GM10248 (cell line): ENCODE data around the gene ACTRT2.

Experiments used
- CTCF ChIA-PET: fragments of 300-600 bp; sonication (Branson Sonifier 250); formaldehyde crosslinking; extraction: SDS; loops from one replicate; lab custom pipeline; 2021; ENCODE audit warnings: antibody characterized with exemption; lab: Yijun Ruan, JAX
- POLR2A ChIA-PET: fragments of 350-650 bp; sonication (Branson Sonifier 250); formaldehyde crosslinking; extraction: SDS; loops from one replicate; lab custom pipeline; 2020; ENCODE audit warnings: antibody characterized with exemption; lab: Yijun Ruan, JAX
- DNase-seq: peaks from one replicate; pipeline ENCODE4 v3.0.0; 2012; ENCODE audit errors: extremely low spot score
- CTCF ChIP-seq: IDR thresholded peaks from 2 replicates; pipeline ENCODE4 v1.5.1; 2012; ENCODE audit warnings: mild to moderate bottlenecking, low read depth; ENCODE audit errors: extremely low read depth, missing control alignments, control extremely low read depth

The ACTRT2 gene

GRCh38 chr1:2979191-2980072 lies 41.8 kb upstream of the ACTRT2 start:
- ChIA-PET CTCF (interaction anchor here (1.6 kb wide), 1 partner anchor 9 kb away, joined by 4 read pairs; no protein-coding TSS in a partner anchor), POLR2A (no interaction called here)
- no peak for TF ChIP-seq CTCF
- no peak for DNase-seq

DNA sequence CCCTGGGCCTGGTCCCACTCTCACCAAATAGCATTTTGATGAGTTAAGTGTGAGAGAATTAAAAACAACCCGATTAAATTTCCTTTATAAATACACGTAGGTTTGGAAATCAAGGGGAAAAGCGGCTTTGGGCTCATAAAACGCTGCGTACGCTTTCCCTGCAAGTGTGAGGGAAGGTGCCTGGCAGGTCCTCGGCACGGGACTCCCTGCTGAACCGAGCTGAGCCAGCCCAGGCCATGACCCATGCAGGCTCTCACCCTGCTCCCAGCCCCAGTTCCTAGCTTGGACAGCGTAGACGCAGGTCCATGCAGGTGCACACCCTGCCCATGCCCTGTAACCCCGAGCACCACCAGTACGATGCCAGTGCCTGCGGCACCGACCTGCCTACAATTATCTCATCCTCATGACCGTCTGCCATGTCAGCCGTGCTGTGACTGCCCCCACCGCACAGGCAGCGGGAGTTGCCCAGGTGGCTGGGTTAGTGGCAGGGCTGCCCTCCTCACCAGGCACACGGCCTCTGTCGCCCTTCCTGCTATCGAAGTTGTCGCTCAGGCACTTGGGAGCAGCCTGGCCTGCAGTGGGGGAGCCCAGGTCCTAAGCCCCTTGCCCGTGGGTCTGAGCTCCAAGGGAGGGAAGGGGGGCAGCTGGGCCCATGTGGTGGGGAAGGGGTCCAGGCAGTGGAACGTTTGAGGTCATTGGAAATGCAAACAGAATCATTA lies 41.0 kb upstream of the ACTRT2 start:
- ChIA-PET POLR2A (no interaction called here), CTCF (interaction anchor here (1.5 to 1.6 kb wide), 2 partner anchors 8 to 18 kb away, joined by 3 to 4 read pairs; no protein-coding TSS in a partner anchor)
- TF ChIP-seq CTCF, result no peak
- no peak for DNase-seq

DNA sequence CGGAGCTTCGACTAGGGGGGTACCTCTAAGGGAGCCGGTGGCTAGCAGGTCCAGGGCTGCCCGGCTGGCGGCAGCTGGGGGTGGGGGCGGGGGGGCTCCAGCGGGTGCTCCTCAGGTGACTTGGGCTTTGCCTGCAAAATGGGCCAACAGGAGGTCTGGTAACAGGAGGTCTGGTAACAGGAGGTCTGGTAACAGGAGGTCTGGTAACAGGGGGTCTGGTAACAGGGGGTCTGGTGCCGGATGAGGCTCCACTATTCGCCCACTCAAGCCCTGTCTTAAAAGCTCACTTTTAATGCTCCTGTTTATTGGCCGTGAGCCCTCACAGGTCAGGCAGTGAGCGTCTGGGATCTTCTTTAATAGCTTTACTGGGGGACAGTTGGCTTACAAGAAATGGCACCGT lies 40.4 kb upstream of the ACTRT2 start:
- ChIA-PET CTCF (interaction anchor here (1.5 kb wide), 1 partner anchor 17 kb away, joined by 3 read pairs; no protein-coding TSS in a partner anchor), POLR2A (no interaction called here)
- no peak for TF ChIP-seq CTCF
- no peak for DNase-seq

GRCh38 chr1:2981388-2981787 lies 39.9 kb upstream of the ACTRT2 start:
- no peak for DNase-seq
- ChIA-PET POLR2A (no interaction called here), CTCF (interaction anchor here (1.5 kb wide), 1 partner anchor 16 kb away, joined by 3 read pairs; no protein-coding TSS in a partner anchor)
- TF ChIP-seq CTCF, result no peak

DNA sequence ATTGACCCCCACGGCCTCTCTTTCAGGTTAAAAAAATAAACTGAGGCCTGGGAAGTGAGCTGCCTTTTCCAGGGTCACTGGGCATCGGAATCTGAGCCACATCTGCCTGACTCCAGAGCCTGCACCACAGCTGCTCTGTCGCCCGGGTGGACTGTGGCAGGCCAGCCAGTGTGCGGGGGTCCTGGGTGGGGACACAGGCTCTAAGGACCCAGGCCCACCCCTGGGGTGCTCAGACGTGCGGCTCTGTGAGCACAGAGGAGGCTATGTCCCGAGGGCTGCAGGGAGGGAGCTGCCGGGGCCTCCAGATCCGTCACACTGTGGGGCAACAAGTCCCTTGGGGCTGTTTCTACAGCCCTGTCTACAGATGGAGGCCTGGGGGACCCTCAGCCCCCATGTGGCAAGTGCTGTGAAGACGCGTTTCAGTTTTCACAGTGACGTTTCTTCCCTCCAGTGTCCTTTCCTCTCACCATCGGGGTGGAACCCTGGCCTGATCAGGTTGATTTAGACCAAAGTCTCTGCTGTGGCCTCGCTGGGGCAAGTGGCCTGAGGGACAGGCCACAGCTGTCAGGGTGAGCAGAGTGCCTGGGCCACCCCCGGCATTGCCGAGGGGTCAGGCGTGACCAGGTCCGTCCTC lies 39.2 kb upstream of the ACTRT2 start:
- DNase-seq, result no peak
- TF ChIP-seq CTCF, result no peak
- ChIA-PET CTCF (interaction anchor here (1.5 kb wide), 1 partner anchor 16 kb away, joined by 3 read pairs; no protein-coding TSS in a partner anchor), POLR2A (no interaction called here)
